HCT116 (cell line): ENCODE data around the gene SLC25A29. TPM values are rescaled to one million over a fixed set of nuclear protein-coding genes. Genes with fewer than 3 reads are reported as not detected.
"Not testable (repeated sequence)": the region's sequence is repeated elsewhere in the genome, so short reads cannot be mapped to it uniquely, and the experiment has no call there.

Source experiments
- ATAC-seq: fragments of 200-7000 bp; cut with Tn5 transposase; 2 replicates; pipeline ENCODE4 v1.9.1; 2020; ENCODE audit warnings: mild to moderate bottlenecking, moderate library complexity
- BruUV-seq: library from RNA; stranded (reverse); fragments of 400-500 nt; replicated peaks from 2 replicates; lab custom pipeline; 2021; lab: Mats Ljungman, UMichigan
- CTCF ChIA-PET: fragments of 300-600 bp; sonication (Branson Sonifier 250); formaldehyde crosslinking; loops from one replicate; lab custom pipeline; 2021; ENCODE audit warnings: antibody characterized with exemption; lab: Charles Lee
- POLR2A ChIA-PET: fragments of 300-600, 350-600 bp; sonication (Branson Sonifier 250); formaldehyde crosslinking; loops from one replicate; lab custom pipeline; 2021; ENCODE audit warnings: antibody characterized with exemption; lab: Charles Lee
- RAD21 ChIA-PET, 2 experiments: fragments of 300-600 bp; sonication (Branson Sonifier 250); formaldehyde crosslinking; loops; one replicate each; lab custom pipeline; 2023; ENCODE audit warnings: low total read pairs in 2 of 2; ENCODE audit not compliant: uncharacterized antibody in 2 of 2, unreplicated experiment in 2 of 2, low non-redundant PET in 1 of 2; lab: Charles Lee
- DNase-seq: peaks from one replicate; pipeline ENCODE4 v3.0.0-alpha.2; 2010; ENCODE audit warnings: low read depth, low spot score
- H2AFZ ChIP-seq: fragments of 200-600 bp; shearing (Covaris generic), sonication (generic); 2 replicates; pipeline ENCODE4 v1.6.1; 2017; ENCODE audit warnings: low read depth, mixed run types, mixed read lengths, antibody characterized with exemption, low read length; ENCODE audit not compliant: poor library complexity, severe bottlenecking
- H3K27ac ChIP-seq: 2 replicates; pipeline ENCODE4 v1.5.1; 2012; ENCODE audit warnings: low read depth, low read length
- H3K27me3 ChIP-seq: fragments of 200-600 bp; sonication (generic); 2 replicates; pipeline ENCODE4 v1.6.1; 2016; ENCODE audit warnings: mixed run types, low read length, mixed read lengths; ENCODE audit not compliant: insufficient read depth
- H3K36me3 ChIP-seq, 2 experiments: fragments of 200-500 bp in 1 of 2; fragments of 200-600 bp in 1 of 2; sonication (Bioruptor generic) in 1 of 2; sonication (generic) in 1 of 2; 2 replicates each; pipeline versions ENCODE4 v1.5.1 to v1.6.1; 2014 to 2016; ENCODE audit warnings: low read length in 2 of 2, inconsistent platforms in 1 of 2, mixed read lengths in 1 of 2, mixed run types in 1 of 2; ENCODE audit not compliant: insufficient read depth in 2 of 2, control insufficient read depth in 1 of 2
- H3K4me1 ChIP-seq, 2 experiments: fragments of 200-600 bp in 1 of 2; sonication (generic) in 1 of 2; 2 replicates each; pipeline versions ENCODE4 v1.5.1 to v1.6.1; 2012 to 2017; ENCODE audit warnings: low read length in 2 of 2, inconsistent platforms in 1 of 2, mild to moderate bottlenecking in 1 of 2, mixed read lengths in 1 of 2, mixed run types in 1 of 2, moderate library complexity in 1 of 2; ENCODE audit not compliant: insufficient read depth in 2 of 2, control insufficient read depth in 1 of 2
- H3K4me2 ChIP-seq: fragments of 200-600 bp; sonication (generic); 2 replicates; pipeline ENCODE4 v1.6.1; 2017; ENCODE audit warnings: mixed run types, low read length, mixed read lengths
- H3K4me3 ChIP-seq, 2 experiments: fragments of 200-600 bp in 1 of 2; sonication (generic) in 1 of 2; replicated peaks in 1 of 2; 2 replicates each; pipeline ENCODE4 v1.5.1; 2011 to 2016; ENCODE audit warnings: low read length in 2 of 2, control low read depth in 1 of 2, low read depth in 1 of 2, mild to moderate bottlenecking in 1 of 2, mixed read lengths in 1 of 2, mixed run types in 1 of 2
- H3K79me2 ChIP-seq: fragments of 200-600 bp; sonication (generic); 2 replicates; pipeline ENCODE4 v1.6.1; 2017; ENCODE audit warnings: mild to moderate bottlenecking, mixed run types, low read length, moderate library complexity, mixed read lengths; ENCODE audit not compliant: insufficient read depth
- H3K9ac ChIP-seq: fragments of 200-600 bp; sonication (generic); 2 replicates; pipeline ENCODE4 v1.6.1; 2016; ENCODE audit warnings: low read length, mixed read lengths
- H3K9me2 ChIP-seq: fragments of 200-600 bp; sonication (generic), shearing (Covaris generic); 2 replicates; pipeline ENCODE4 v1.6.1; 2017; ENCODE audit warnings: mixed run types, mild to moderate bottlenecking, moderate library complexity; ENCODE audit not compliant: insufficient read depth
- H3K9me3 ChIP-seq, 2 experiments: fragments of 200-500 bp in 1 of 2; fragments of 200-600 bp in 1 of 2; sonication (Bioruptor generic) in 1 of 2; sonication (generic) in 1 of 2; 2 replicates each; pipeline ENCODE4 v1.6.1; 2014 to 2017; ENCODE audit warnings: low read length in 2 of 2, mixed read lengths in 2 of 2, inconsistent platforms in 1 of 2, low read depth in 1 of 2, mild to moderate bottlenecking in 1 of 2, mixed run types in 1 of 2, moderate library complexity in 1 of 2; ENCODE audit not compliant: control insufficient read depth in 1 of 2, insufficient read depth in 1 of 2
- H4K20me1 ChIP-seq: fragments of 200-600 bp; sonication (generic), shearing (Covaris generic); 2 replicates; pipeline ENCODE4 v1.6.1; 2017; ENCODE audit warnings: mixed run types, mild to moderate bottlenecking, moderate library complexity; ENCODE audit not compliant: insufficient read depth
- intact Hi-C: fragments of 100-400 bp; cut with micrococcal nuclease; formaldehyde crosslinking; loops from 2 replicates; pipeline ENCODE4 v1.10.0; 2022
- total RNA-seq: library from RNA; stranded (reverse); gene quantifications from one replicate; pipeline ENCODE4 v1.2.1, GENCODE V29; 2021; ENCODE audit not compliant: unreplicated experiment
- TF ChIP-seq, protein P1 (sequence below), 3 experiments: fragments of 200-600 bp in 1 of 3; sonication (generic) in 1 of 3; IDR thresholded peaks in 2 of 3; conservative IDR thresholded peaks in 1 of 3; 2 replicates each; pipeline ENCODE4 v1.5.1; 2012 to 2017; ENCODE audit warnings: low read depth in 2 of 3, low read length in 2 of 3, antibody characterized with exemption in 1 of 3, borderline replicate concordance in 1 of 3, control low read depth in 1 of 3, mild to moderate bottlenecking in 1 of 3, mixed read lengths in 1 of 3, mixed run types in 1 of 3, moderate library complexity in 1 of 3; ENCODE audit not compliant: insufficient read depth in 1 of 3

Gene SLC25A29
- total RNA-seq, 1 experiment from 2014 or later: 38.7 TPM

DNA sequence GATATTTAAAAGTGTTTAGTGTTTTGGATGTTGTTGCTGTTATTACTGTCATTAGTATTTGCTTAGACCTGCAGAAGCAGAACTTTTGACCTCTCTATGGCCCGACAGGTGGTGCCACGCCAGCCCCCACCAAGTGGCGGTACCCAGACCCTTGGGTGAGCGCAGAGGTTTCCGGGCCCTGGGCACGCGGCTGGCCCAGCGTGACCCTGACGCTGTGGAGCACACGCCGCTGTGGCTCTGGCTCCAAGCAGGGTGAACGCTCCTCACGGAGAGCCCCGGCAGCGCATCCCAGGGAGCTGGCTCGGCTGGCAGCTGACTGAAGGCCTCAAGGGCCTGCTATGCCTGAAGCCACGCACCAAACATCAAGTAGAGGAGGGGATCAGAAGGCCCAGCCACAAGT lies 39.5 kb upstream of the SLC25A29 start:
- Histone ChIP-seq H3K79me2 (no peaks in the 10 kb centered on the region), H3K27ac (no peak overlapping the region), H2AFZ (no peak overlapping the region), H3K4me1 (peaks cover 0 to 8% of the 10 kb centered on the region in 2 experiments; a peak in 1 of 4 replicates), H3K9me3 (no peaks in the 10 kb centered on the region), H3K27me3 (no peaks in the 10 kb centered on the region), H3K4me3 (no peak overlapping the region), H3K9ac (no peak overlapping the region), H4K20me1 (no peaks in the 10 kb centered on the region), H3K36me3 (peaks cover 0 to 14% of the 10 kb centered on the region in 2 experiments; a peak in 1 of 4 replicates), H3K4me2 (no peak overlapping the region), H3K9me2 (no peaks in the 10 kb centered on the region)
- DNase-seq: no peak
- no TSS peak for BruUV-seq
- ChIA-PET POLR2A (no interaction called here), RAD21 (no interaction called here), CTCF (no interaction called here)
- no peak for ATAC-seq
- intact Hi-C loops: no loop called here
- TF ChIP-seq, protein P1, sequence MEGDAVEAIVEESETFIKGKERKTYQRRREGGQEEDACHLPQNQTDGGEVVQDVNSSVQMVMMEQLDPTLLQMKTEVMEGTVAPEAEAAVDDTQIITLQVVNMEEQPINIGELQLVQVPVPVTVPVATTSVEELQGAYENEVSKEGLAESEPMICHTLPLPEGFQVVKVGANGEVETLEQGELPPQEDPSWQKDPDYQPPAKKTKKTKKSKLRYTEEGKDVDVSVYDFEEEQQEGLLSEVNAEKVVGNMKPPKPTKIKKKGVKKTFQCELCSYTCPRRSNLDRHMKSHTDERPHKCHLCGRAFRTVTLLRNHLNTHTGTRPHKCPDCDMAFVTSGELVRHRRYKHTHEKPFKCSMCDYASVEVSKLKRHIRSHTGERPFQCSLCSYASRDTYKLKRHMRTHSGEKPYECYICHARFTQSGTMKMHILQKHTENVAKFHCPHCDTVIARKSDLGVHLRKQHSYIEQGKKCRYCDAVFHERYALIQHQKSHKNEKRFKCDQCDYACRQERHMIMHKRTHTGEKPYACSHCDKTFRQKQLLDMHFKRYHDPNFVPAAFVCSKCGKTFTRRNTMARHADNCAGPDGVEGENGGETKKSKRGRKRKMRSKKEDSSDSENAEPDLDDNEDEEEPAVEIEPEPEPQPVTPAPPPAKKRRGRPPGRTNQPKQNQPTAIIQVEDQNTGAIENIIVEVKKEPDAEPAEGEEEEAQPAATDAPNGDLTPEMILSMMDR (IDR thresholded peaks at IDR 0.05 in 2 of 3, conservative IDR thresholded peaks at IDR 0.05 in 1 of 3; ENCODE audit: borderline replicate concordance in 1 of 3, insufficient read depth in 1 of 3, low read depth in 2 of 3, low read length in 2 of 3): no peak
- TF ChIP-seq, all 23 proteins: peak for 0

DNA sequence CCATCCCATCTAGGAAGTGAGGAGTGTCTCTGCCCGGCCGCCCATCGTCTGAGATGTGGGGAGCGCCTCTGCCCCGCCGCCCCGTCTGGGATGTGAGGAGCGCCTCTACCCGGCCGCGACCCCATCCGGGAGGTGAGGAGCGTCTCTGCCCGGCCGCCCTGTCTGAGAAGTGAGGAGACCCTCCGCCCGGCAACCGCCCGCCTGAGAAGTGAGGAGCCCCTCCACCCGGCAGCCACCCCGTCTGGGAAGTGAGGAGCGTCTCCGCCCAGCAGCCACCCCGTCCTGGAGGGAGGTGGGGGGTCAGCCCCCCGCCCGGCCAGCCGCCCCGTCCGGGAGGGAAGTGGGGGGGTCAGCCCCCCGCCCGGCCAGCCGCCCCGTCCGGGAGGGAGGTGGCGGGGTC lies 38.4 kb upstream of the SLC25A29 start:
- ATAC-seq, intact Hi-C loops, H3K79me2 ChIP-seq, POLR2A ChIA-PET, H3K27me3 ChIP-seq, H3K4me1 ChIP-seq, H3K4me3 ChIP-seq, RAD21 ChIA-PET, H3K4me2 ChIP-seq, H3K9me2 ChIP-seq, H3K27ac ChIP-seq, BruUV-seq, H2AFZ ChIP-seq, H3K9me3 ChIP-seq, DNase-seq, H4K20me1 ChIP-seq, CTCF ChIA-PET, H3K9ac ChIP-seq: not testable (repeated sequence)
- H3K36me3 ChIP-seq: peaks cover 3 to 21% of the 10 kb centered on the region in 2 experiments; a peak in 3 of 4 replicates

DNA sequence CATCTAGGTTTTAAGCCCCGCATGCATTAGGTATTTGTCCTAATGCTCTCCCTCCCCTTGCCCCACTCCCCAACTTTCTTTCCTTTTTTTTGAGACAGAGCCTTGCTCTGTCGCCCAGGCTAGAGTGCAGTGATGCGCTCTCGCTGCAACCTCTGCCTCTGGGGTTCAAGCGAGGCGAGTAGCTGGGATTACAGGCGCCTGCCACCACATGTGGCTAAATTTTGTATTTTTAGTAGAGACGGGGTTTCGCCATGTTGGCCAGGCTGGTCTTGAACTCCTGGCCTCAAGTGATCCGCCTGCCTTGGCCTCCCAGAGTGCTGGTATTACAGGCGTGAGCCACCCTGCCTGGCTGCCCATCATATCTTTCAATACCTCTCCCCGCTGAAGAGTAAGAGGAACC lies 36.6 kb upstream of the SLC25A29 start:
- intact Hi-C loops, H3K27me3 ChIP-seq, H3K9me2 ChIP-seq, H2AFZ ChIP-seq, H3K4me3 ChIP-seq, H3K79me2 ChIP-seq, ATAC-seq, H3K4me2 ChIP-seq, RAD21 ChIA-PET, H3K27ac ChIP-seq, H4K20me1 ChIP-seq, DNase-seq, H3K9ac ChIP-seq, H3K9me3 ChIP-seq, H3K4me1 ChIP-seq, CTCF ChIA-PET, POLR2A ChIA-PET, BruUV-seq: not testable (repeated sequence)
- peaks cover 3 to 21% of the 10 kb centered on the region in 2 experiments; a peak in 3 of 4 replicates for H3K36me3 ChIP-seq
